NB4 (cell line): ENCODE data around the gene CASQ2.

ENCODE experiments used
- CTCF ChIP-seq: IDR thresholded peaks from one replicate; pipeline ENCODE4 v1.5.1; 2012; ENCODE audit warnings: low read depth, low read length
- POLR2A ChIP-seq: IDR thresholded peaks from 2 replicates; pipeline ENCODE4 v1.6.1; 2011; ENCODE audit warnings: mild to moderate bottlenecking; ENCODE audit not compliant: insufficient read length; ENCODE audit errors: extremely low read depth

- TF ChIP-seq CTCF (no peak), POLR2A (no peak)
These were observed 91.9 kb downstream of the CASQ2 start for GRCh38 chr1:115676498-115677181.
